ENCODE results near the gene EFNA4.

The EFNA4 gene

GRCh38 chr1:155071701-155072100 is 8.2 kb downstream of the EFNA4 start:
- FAIRE-seq (no peak), DNase-seq (ENCODE audit: insufficient read length, low spot score) (no peak)

GRCh38 chr1:155072531-155073289 is 9.2 kb downstream of the EFNA4 start:
- no peak for FAIRE-seq

GRCh38 chr1:155073377-155074242 is 10.1 kb downstream of the EFNA4 start:
- no peak for FAIRE-seq
- no peak for DNase-seq (ENCODE audit: insufficient read length, low spot score)

More at GRCh38 chr1:155072531-155073289, 9.2 kb downstream of the EFNA4 start:
- no peak for DNase-seq (ENCODE audit: insufficient read length, low spot score)

- FAIRE-seq: no peak
- no peak for DNase-seq (ENCODE audit: insufficient read length, low spot score)
Measured at GRCh38 chr1:155075535-155075934, 12.0 kb downstream of the EFNA4 start.

GRCh38 chr1:155076371-155076770 is 12.8 kb downstream of the EFNA4 start:
- DNase-seq (ENCODE audit: insufficient read length, low spot score) (no peak), FAIRE-seq (no peak)

- no peak for FAIRE-seq
- no peak for DNase-seq (ENCODE audit: insufficient read length, low spot score)
Measured at GRCh38 chr1:155077346-155077745, 13.8 kb downstream of the EFNA4 start.

GRCh38 chr1:155077758-155078445 is 14.4 kb downstream of the EFNA4 start:
- DNase-seq (ENCODE audit: insufficient read length, low spot score): no peak
- FAIRE-seq: no peak

GRCh38 chr1:155078469-155079209 is 15.1 kb downstream of the EFNA4 start, which contains the start of gene EFNA3:
Gene EFNA3, plus strand, starts transcription at chr1:155078837. Its CDS starts 105 bp downstream, at chr1:155078942.
- DNase-seq (ENCODE audit: insufficient read length, low spot score): peak; percentile 71
- no peak for FAIRE-seq

GRCh38 chr1:155079210-155079486 is 15.6 kb downstream of the EFNA4 start:
- FAIRE-seq (no peak), DNase-seq (ENCODE audit: insufficient read length, low spot score) (no peak)

- FAIRE-seq (peak; percentile 11), DNase-seq (ENCODE audit: insufficient read length, low spot score) (no peak)
Measured at GRCh38 chr1:155079487-155080311, 16.2 kb downstream of the EFNA4 start.

- DNase-seq (ENCODE audit: insufficient read length, low spot score) (no peak), FAIRE-seq (no peak)
Measured at GRCh38 chr1:155080312-155081228, 17.0 kb downstream of the EFNA4 start.

- no peak for DNase-seq (ENCODE audit: insufficient read length, low spot score)
- no peak for FAIRE-seq
Measured at GRCh38 chr1:155081472-155082300, 18.1 kb downstream of the EFNA4 start.

GRCh38 chr1:155082301-155083051 is 18.9 kb downstream of the EFNA4 start:
- no peak for FAIRE-seq
- no peak for DNase-seq (ENCODE audit: insufficient read length, low spot score)

GRCh38 chr1:155083052-155083541 is 19.6 kb downstream of the EFNA4 start:
- no peak for DNase-seq (ENCODE audit: insufficient read length, low spot score)
- no peak for FAIRE-seq

- DNase-seq (ENCODE audit: insufficient read length, low spot score): no peak
- FAIRE-seq: no peak
Measured at GRCh38 chr1:155083865-155084721, 20.6 kb downstream of the EFNA4 start.

All from GM19239 (cell line).